ENCODE measurements around the gene ZBTB8B. TPM values are rescaled to one million over a fixed set of nuclear protein-coding genes. Genes with fewer than 3 reads are reported as not detected.
"Not testable (repeated sequence)": the region's sequence is repeated elsewhere in the genome, so short reads cannot be mapped to it uniquely, and the experiment has no call there.

Gene ZBTB8B
- total RNA-seq, 4 donors from 2014 or later, result 0.13 to 0.19 TPM; not detected in 2

DNA sequence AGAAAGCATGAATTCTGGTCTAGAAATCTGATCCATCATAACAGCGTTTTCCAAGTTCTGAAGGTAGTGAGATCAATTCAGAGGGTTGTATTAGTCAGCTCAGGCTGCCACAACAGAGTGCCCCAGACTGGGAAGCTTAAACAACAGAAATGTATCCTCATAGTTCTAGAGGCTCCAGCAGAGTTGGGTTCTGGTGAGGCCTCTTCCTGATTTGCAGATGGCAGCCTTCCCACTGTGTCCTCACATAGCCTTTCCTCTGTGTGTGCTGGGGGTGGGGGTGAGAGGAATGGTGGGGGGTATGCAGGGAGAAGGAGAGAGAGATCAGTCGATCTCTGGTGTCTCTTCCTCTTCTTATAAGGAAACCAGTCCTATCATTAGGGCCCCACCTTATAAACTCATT lies 15.1 kb downstream of the ZBTB8B start:
- TF ChIP-seq, protein P1, sequence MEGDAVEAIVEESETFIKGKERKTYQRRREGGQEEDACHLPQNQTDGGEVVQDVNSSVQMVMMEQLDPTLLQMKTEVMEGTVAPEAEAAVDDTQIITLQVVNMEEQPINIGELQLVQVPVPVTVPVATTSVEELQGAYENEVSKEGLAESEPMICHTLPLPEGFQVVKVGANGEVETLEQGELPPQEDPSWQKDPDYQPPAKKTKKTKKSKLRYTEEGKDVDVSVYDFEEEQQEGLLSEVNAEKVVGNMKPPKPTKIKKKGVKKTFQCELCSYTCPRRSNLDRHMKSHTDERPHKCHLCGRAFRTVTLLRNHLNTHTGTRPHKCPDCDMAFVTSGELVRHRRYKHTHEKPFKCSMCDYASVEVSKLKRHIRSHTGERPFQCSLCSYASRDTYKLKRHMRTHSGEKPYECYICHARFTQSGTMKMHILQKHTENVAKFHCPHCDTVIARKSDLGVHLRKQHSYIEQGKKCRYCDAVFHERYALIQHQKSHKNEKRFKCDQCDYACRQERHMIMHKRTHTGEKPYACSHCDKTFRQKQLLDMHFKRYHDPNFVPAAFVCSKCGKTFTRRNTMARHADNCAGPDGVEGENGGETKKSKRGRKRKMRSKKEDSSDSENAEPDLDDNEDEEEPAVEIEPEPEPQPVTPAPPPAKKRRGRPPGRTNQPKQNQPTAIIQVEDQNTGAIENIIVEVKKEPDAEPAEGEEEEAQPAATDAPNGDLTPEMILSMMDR (IDR thresholded peaks at IDR 0.05), result no peak
- TF ChIP-seq POLR2A (IDR thresholded peaks at IDR 0.05), result no peak
- H3K9me3 ChIP-seq, result no peaks in the 10 kb centered on the region
- no peaks in the 10 kb centered on the region for H3K36me3 ChIP-seq
- H3K4me3 ChIP-seq, result no peak overlapping the region
- H3K27me3 ChIP-seq, result peaks cover 0 to 3% of the 10 kb centered on the region in 2 donors
- DNase-seq, result no peak
- H3K27ac ChIP-seq, result no peak overlapping the region
- no peaks in the 10 kb centered on the region for H3K4me1 ChIP-seq

DNA sequence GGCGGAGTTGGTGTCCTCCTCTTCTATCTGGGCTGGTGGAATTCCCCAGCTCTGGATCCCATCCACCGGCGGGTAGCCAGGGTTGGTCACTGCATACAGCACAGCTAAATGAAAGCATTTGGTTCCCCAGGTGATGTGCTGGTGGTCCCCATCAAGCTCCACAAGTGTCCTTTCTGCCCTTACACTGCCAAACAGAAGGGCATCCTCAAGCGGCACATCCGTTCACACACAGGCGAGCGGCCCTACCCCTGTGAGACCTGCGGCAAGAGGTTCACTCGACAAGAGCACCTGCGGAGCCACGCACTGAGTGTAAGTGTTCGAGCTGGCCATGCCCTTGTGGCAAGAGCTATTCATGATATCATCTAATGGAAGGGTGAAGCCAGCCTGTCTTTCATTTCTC lies 15.9 kb downstream of the ZBTB8B start:
- no peaks in the 10 kb centered on the region for H3K36me3 ChIP-seq

DNA sequence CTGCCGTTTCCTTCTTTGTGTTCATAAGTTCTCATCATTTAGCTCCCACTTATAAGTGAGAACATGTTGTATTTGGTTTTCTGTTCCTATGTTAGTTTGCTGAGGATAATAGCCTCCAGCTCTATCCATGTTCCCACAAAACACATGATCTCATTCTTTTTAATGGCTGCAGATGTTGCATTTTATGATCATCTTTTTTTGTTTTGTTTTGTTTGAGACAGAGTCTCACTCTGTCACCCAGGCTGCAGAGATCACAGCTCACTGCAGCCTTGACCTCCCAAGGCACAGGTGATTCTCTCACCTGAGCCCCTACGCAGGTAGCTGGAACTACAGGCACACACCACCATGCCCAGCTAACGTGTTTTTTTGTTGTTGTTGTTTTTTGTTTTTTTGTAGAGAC lies 16.9 kb downstream of the ZBTB8B start:
- not testable (repeated sequence) for H3K27ac ChIP-seq, DNase-seq, H3K4me3 ChIP-seq, H3K9me3 ChIP-seq, H3K36me3 ChIP-seq, H3K27me3 ChIP-seq, H3K4me1 ChIP-seq

More for the DNA sequence above, 15.9 kb downstream of the ZBTB8B start:
- Histone ChIP-seq H3K9me3 (no peaks in the 10 kb centered on the region), H3K27ac (no peak overlapping the region), H3K4me1 (no peaks in the 10 kb centered on the region), H3K27me3 (peaks cover 0 to under 1% of the 10 kb centered on the region in 2 donors), H3K4me3 (no peak overlapping the region)
- TF ChIP-seq, protein P1 (IDR thresholded peaks at IDR 0.05), result no peak
- TF ChIP-seq POLR2A (IDR thresholded peaks at IDR 0.05), result no peak
- no peak for DNase-seq

DNA sequence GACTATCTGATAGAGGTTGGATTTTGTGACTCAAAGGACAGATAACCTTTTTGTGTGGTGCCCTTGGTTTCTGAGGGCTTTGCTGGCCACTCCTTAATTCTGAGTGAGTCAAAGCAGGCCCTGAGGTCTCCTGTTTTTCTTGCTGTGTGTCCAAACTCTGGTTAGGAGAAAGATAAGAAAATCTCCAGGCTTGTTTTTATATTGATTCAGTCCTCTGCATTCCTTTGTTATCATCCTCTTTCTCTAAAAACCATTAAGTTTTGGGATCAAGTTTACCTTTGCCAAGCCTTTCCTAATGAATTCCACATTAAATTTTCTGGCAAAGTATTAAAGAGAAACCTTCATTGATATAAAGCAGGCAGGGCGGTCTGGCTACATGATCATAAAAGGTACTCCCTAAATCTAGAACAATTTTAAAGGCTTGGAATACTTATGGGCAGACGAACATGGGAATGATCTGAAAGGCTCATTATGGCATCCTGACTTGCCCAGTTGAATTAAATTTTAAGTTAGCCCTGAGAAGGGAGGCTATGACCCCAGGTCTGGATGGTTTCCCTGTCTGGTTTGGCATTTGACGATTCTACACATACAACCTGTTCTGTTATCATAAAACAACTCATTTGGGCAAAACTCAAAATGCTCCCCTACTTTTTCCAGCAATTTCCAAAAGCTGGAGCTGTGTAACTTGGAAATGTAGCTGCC lies 20.8 kb downstream of the ZBTB8B start:
- no peaks in the 10 kb centered on the region for H3K9me3 ChIP-seq
- no peaks in the 10 kb centered on the region for H3K27me3 ChIP-seq
- H3K4me3 ChIP-seq, result no peak overlapping the region
- no peak for DNase-seq
- H3K27ac ChIP-seq, result no peak overlapping the region
- H3K36me3 ChIP-seq, result no peaks in the 10 kb centered on the region
- TF ChIP-seq, protein P1 (IDR thresholded peaks at IDR 0.05), result no peak
- no peak for TF ChIP-seq POLR2A (IDR thresholded peaks at IDR 0.05)
- H3K4me1 ChIP-seq, result no peaks in the 10 kb centered on the region

DNA sequence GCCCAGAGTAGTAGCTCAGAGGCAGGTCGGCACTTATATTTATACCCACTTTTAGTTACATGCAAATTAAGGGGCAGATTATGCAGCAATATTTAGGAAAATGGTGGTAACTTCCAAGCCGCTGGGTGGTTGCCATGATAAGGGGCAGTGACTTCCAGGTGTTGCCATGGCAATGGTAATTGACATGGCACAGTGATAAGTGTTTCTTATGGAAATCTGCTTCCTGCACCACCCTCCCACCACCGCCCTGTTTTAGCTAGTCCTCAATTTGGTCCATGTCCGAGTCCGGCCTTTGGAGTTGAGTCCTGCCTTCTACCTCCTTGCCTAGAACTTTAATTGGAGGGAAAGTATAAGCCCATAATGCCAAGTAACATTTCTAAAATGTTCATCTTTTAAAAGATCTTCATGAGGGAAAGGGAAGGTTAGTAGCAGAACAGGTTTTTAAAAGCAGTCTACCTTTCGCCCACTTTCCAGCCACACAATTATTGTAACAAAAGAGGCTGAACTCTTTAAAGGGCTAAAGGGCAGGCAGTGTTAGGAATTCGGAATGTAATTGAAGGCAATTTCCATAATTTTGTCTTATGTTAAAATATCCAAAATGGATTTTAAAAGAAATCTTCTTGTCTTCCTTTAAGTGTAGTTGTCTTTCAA lies 21.7 kb downstream of the ZBTB8B start:
- no peaks in the 10 kb centered on the region for H3K9me3 ChIP-seq
- DNase-seq, result no peak
- H3K4me3 ChIP-seq, result no peak overlapping the region
- no peaks in the 10 kb centered on the region for H3K4me1 ChIP-seq
- H3K27me3 ChIP-seq, result no peaks in the 10 kb centered on the region
- TF ChIP-seq, protein P1 (IDR thresholded peaks at IDR 0.05), result no peak
- no peak for TF ChIP-seq POLR2A (IDR thresholded peaks at IDR 0.05)
- no peaks in the 10 kb centered on the region for H3K36me3 ChIP-seq
- H3K27ac ChIP-seq, result no peak overlapping the region

DNA sequence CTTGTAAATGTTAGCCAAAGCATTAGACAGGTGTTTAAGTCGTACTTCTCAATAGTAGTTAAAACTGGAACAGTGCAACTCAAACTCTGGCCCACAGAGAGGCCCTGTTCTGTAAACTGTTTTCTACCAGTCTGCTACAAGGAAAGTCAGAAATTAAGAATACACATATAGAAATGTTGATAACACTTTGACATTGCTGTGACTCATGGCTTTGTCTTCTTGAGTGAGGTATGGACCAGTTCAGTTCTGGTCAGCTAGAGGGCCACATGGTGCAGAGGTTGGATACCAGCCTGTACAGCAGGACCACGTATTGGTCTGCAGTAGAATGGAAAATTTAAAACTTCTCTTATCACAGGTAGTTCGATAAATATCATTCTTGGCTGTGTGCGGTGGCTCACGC lies 22.3 kb downstream of the ZBTB8B start:
- H3K9me3 ChIP-seq, result no peaks in the 10 kb centered on the region
- no peaks in the 10 kb centered on the region for H3K36me3 ChIP-seq
- H3K27ac ChIP-seq, result no peak overlapping the region
- no peak overlapping the region for H3K4me3 ChIP-seq
- TF ChIP-seq, protein P1 (IDR thresholded peaks at IDR 0.05), result no peak
- no peak for TF ChIP-seq POLR2A (IDR thresholded peaks at IDR 0.05)
- H3K4me1 ChIP-seq, result no peaks in the 10 kb centered on the region
- H3K27me3 ChIP-seq, result no peaks in the 10 kb centered on the region
- DNase-seq, result no peak
